Gastroesophageal sphincter (tissue), 3 donors: ENCODE measurements around the gene SOX5.

Experiments used
- EP300 ChIP-seq: sonication (generic); formaldehyde crosslinking; IDR thresholded peaks from one replicate; pipeline ENCODE4 v1.6.1; 2017; ENCODE audit warnings: antibody characterized with exemption, mild to moderate bottlenecking
- POLR2A ChIP-seq, 2 donors: fragments of 450-650 bp; IDR thresholded peaks; one replicate each; pipeline ENCODE4 v1.6.1; 2017; ENCODE audit warnings: antibody characterized with exemption in 2 of 2, mild to moderate bottlenecking in 2 of 2, moderate library complexity in 1 of 2
- POLR2AphosphoS5 ChIP-seq: sonication (generic); formaldehyde crosslinking; IDR thresholded peaks from one replicate; pipeline ENCODE4 v1.6.1; 2017; ENCODE audit warnings: antibody characterized with exemption
- TF ChIP-seq, protein P1 (sequence below), 4 experiments: fragments of 200-600 bp in 2 of 4; fragments of 450-650 bp in 2 of 4; sonication (generic) in 1 of 4; IDR thresholded peaks; one replicate each; pipeline ENCODE4 v1.5.1; 2017 to 2019; ENCODE audit warnings: antibody characterized with exemption in 4 of 4, mild to moderate bottlenecking in 2 of 4, moderate library complexity in 2 of 4

DNA sequence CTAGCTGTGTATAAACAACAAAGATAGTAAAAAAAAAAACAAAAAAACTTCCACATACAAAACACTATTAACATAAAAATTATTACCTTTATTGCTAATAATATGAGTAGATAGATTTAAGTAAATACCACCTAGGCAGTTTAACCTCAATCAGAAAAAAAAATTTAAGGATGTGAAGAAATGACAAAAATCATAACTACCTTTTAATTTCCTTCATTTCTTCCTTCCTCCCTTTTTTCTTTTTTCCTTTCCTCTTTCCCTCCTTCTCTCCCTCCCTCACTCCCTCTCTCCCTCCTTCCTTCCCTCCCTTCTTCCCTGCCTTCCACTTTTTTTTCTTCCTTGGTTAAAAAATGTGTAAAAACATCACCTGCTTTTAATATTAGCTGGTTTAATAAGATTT lies 81.7 kb downstream of the SOX5 start:
- TF ChIP-seq, protein P1, sequence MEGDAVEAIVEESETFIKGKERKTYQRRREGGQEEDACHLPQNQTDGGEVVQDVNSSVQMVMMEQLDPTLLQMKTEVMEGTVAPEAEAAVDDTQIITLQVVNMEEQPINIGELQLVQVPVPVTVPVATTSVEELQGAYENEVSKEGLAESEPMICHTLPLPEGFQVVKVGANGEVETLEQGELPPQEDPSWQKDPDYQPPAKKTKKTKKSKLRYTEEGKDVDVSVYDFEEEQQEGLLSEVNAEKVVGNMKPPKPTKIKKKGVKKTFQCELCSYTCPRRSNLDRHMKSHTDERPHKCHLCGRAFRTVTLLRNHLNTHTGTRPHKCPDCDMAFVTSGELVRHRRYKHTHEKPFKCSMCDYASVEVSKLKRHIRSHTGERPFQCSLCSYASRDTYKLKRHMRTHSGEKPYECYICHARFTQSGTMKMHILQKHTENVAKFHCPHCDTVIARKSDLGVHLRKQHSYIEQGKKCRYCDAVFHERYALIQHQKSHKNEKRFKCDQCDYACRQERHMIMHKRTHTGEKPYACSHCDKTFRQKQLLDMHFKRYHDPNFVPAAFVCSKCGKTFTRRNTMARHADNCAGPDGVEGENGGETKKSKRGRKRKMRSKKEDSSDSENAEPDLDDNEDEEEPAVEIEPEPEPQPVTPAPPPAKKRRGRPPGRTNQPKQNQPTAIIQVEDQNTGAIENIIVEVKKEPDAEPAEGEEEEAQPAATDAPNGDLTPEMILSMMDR (IDR thresholded peaks at IDR 0.05): no peak
- TF ChIP-seq POLR2A (IDR thresholded peaks at IDR 0.05): no peak
- TF ChIP-seq POLR2AphosphoS5: no peak
- TF ChIP-seq EP300: no peak
